H1 (cell line): ENCODE measurements around the gene RFX2. TPM values are rescaled to one million over a fixed set of nuclear protein-coding genes. Genes with fewer than 3 reads are reported as not detected.
"Not testable (repeated sequence)": the region's sequence is repeated elsewhere in the genome, so short reads cannot be mapped to it uniquely, and the experiment has no call there.

ENCODE experiments used
- CTCF ChIA-PET: fragments of 300-600 bp; sonication (Branson Sonifier 250); formaldehyde crosslinking; loops from one replicate; lab custom pipeline; 2021; ENCODE audit not compliant: partially characterized antibody; lab: Charles Lee
- POLR2A ChIA-PET: fragments of 300-600 bp; sonication (Branson Sonifier 250); formaldehyde crosslinking; loops from one replicate; lab custom pipeline; 2021; ENCODE audit warnings: inconsistent platforms; ENCODE audit not compliant: partially characterized antibody; lab: Charles Lee
- DNase-seq, 2 experiments: peaks; one replicate each; pipeline versions ENCODE4 v3.0.0 to v3.0.0-alpha.2; 2010 to 2022; ENCODE audit warnings: low spot score in 2 of 2, low read depth in 1 of 2, mixed read lengths in 1 of 2
- FAIRE-seq: peaks from 2 replicates; lab custom pipeline; 2011; peaks lifted over from hg19 to GRCh38; lab: Jason Lieb, UNC
- H2AFZ ChIP-seq: 2 replicates; pipeline ENCODE4 v1.8.1; 2012; ENCODE audit warnings: low read length, inconsistent platforms
- H2AK5ac ChIP-seq: 2 replicates; pipeline ENCODE4 v1.6.1; 2013; ENCODE audit warnings: low read depth, low read length
- H2BK120ac ChIP-seq: replicated peaks from 2 replicates; pipeline ENCODE3; 2013; ENCODE audit warnings: low read depth, low read length, inconsistent platforms
- H2BK12ac ChIP-seq: 2 replicates; pipeline ENCODE4 v1.6.1; 2013; ENCODE audit warnings: low read depth, low read length
- H2BK15ac ChIP-seq: 2 replicates; pipeline ENCODE4 v1.6.1; 2013; ENCODE audit warnings: low read length
- H2BK20ac ChIP-seq: 2 replicates; pipeline ENCODE4 v1.6.1; 2013; ENCODE audit warnings: low read length
- H2BK5ac ChIP-seq: 2 replicates; pipeline ENCODE4 v1.6.1; 2013; ENCODE audit warnings: low read depth, low read length
- H3K14ac ChIP-seq: 2 replicates; pipeline ENCODE4 v1.6.1; 2013; ENCODE audit warnings: inconsistent platforms; ENCODE audit not compliant: insufficient read length
- H3K18ac ChIP-seq: 2 replicates; pipeline ENCODE4 v1.6.1; 2013; ENCODE audit warnings: low read length; ENCODE audit errors: extremely low read depth
- H3K23ac ChIP-seq: 2 replicates; pipeline ENCODE4 v1.6.1; 2013; ENCODE audit warnings: inconsistent platforms; ENCODE audit not compliant: insufficient read length
- H3K23me2 ChIP-seq: 2 replicates; pipeline ENCODE4 v1.6.1; 2013; ENCODE audit warnings: low read depth, low read length
- H3K27ac ChIP-seq: 2 replicates; pipeline ENCODE4 v1.6.1; 2011; ENCODE audit warnings: low read depth, low read length, inconsistent platforms
- H3K27me3 ChIP-seq, 4 experiments: replicated peaks in 1 of 4; 1 replicate in 1 of 4; 2 replicates in 3 of 4; pipeline versions ENCODE4 v1.6.1 to v1.8.1; 2011 to 2013; ENCODE audit warnings: low read length in 3 of 4, mild to moderate bottlenecking in 3 of 4, inconsistent platforms in 2 of 4, mixed read lengths in 2 of 4, moderate library complexity in 1 of 4; ENCODE audit not compliant: control insufficient read depth in 3 of 4, insufficient read depth in 3 of 4; ENCODE audit errors: extremely low read depth in 1 of 4
- H3K36me3 ChIP-seq, 4 experiments: 2 replicates each; pipeline versions ENCODE4 v1.6.1 to v1.8.1; 2011 to 2013; ENCODE audit warnings: mild to moderate bottlenecking in 4 of 4, low read length in 3 of 4, moderate library complexity in 2 of 4, control low read depth in 1 of 4, inconsistent platforms in 1 of 4; ENCODE audit not compliant: insufficient read depth in 4 of 4, control insufficient read depth in 2 of 4
- H3K4ac ChIP-seq: replicated peaks from 2 replicates; pipeline ENCODE3; 2013; ENCODE audit warnings: low read length, low read depth, mixed read lengths, inconsistent platforms; ENCODE audit not compliant: insufficient read length
- H3K4me1 ChIP-seq, 4 experiments: replicated peaks in 1 of 4; 1 replicate in 1 of 4; 2 replicates in 3 of 4; pipeline versions ENCODE4 v1.6.1 to v1.8.1; 2011 to 2013; ENCODE audit warnings: low read length in 3 of 4, inconsistent platforms in 2 of 4, mixed read lengths in 1 of 4; ENCODE audit not compliant: insufficient read depth in 4 of 4, control insufficient read depth in 3 of 4
- H3K4me2 ChIP-seq, 2 experiments: 2 replicates each; pipeline versions ENCODE4 v1.6.1 to v1.8.1; 2011 to 2013; ENCODE audit warnings: low read depth in 2 of 2, low read length in 2 of 2, control low read depth in 1 of 2, inconsistent platforms in 1 of 2, mild to moderate bottlenecking in 1 of 2; ENCODE audit not compliant: insufficient read depth in 1 of 2
- H3K4me3 ChIP-seq, 4 experiments: fragments of 200-600, 300-600 bp in 1 of 4; sonication (generic), shearing (Covaris generic), sonication (Bioruptor Twin) in 1 of 4; 2 replicates each; pipeline versions ENCODE4 v1.5.1 to v1.8.1; 2011 to 2016; ENCODE audit warnings: low read length in 4 of 4, low read depth in 3 of 4, control low read depth in 2 of 4, inconsistent platforms in 2 of 4, mild to moderate bottlenecking in 2 of 4, mixed read lengths in 1 of 4, moderate library complexity in 1 of 4; ENCODE audit not compliant: insufficient read depth in 2 of 4; ENCODE audit errors: extremely low read depth in 1 of 4
- H3K56ac ChIP-seq: replicated peaks from 2 replicates; pipeline ENCODE3; 2013; ENCODE audit warnings: low read depth, mild to moderate bottlenecking, mixed read lengths, low read length, inconsistent platforms; ENCODE audit not compliant: insufficient read length
- H3K79me1 ChIP-seq: 2 replicates; pipeline ENCODE4 v1.6.1; 2013; ENCODE audit warnings: low read depth, low read length, control low read depth
- H3K79me2 ChIP-seq, 2 experiments: 2 replicates each; pipeline versions ENCODE4 v1.6.1 to v1.8.1; 2012 to 2013; ENCODE audit warnings: low read length in 2 of 2, mild to moderate bottlenecking in 2 of 2, inconsistent platforms in 1 of 2; ENCODE audit not compliant: insufficient read depth in 2 of 2, control insufficient read depth in 1 of 2
- H3K9ac ChIP-seq, 4 experiments: replicated peaks in 1 of 4; 1 replicate in 1 of 4; 2 replicates in 3 of 4; pipeline versions ENCODE4 v1.6.1 to v1.8.1; 2011 to 2013; ENCODE audit warnings: low read depth in 3 of 4, low read length in 3 of 4, control low read depth in 2 of 4, mild to moderate bottlenecking in 2 of 4, moderate library complexity in 2 of 4, inconsistent platforms in 1 of 4; ENCODE audit errors: extremely low read depth in 1 of 4
- H3K9me3 ChIP-seq, 2 experiments: 2 replicates each; pipeline versions ENCODE4 v1.6.1 to v1.8.1; 2012 to 2013; ENCODE audit warnings: mild to moderate bottlenecking in 2 of 2, moderate library complexity in 2 of 2, control low read depth in 1 of 2, inconsistent platforms in 1 of 2, low read depth in 1 of 2, low read length in 1 of 2, mixed read lengths in 1 of 2; ENCODE audit not compliant: insufficient read depth in 2 of 2
- H4K20me1 ChIP-seq, 2 experiments: replicated peaks in 1 of 2; 2 replicates each; pipeline versions ENCODE3 to v1.8.1; 2011 to 2013; ENCODE audit warnings: inconsistent platforms in 2 of 2, low read length in 2 of 2, mild to moderate bottlenecking in 1 of 2; ENCODE audit not compliant: insufficient read depth in 2 of 2, control insufficient read depth in 1 of 2
- H4K5ac ChIP-seq: 2 replicates; pipeline ENCODE4 v1.6.1; 2013; ENCODE audit warnings: low read length, low read depth, mixed read lengths, inconsistent platforms; ENCODE audit not compliant: insufficient read length
- H4K8ac ChIP-seq: 2 replicates; pipeline ENCODE4 v1.8.0; 2013; ENCODE audit warnings: mild to moderate bottlenecking, moderate library complexity, low read length, inconsistent platforms; ENCODE audit not compliant: insufficient read depth; ENCODE audit errors: extremely low read depth
- H4K91ac ChIP-seq: replicated peaks from 2 replicates; pipeline ENCODE3; 2013; ENCODE audit warnings: low read length, mixed read lengths, inconsistent platforms; ENCODE audit not compliant: insufficient read length
- ATF2 ChIP-seq: IDR thresholded peaks from 2 replicates; pipeline ENCODE4 v1.6.1; 2012; ENCODE audit warnings: low read length, inconsistent platforms
- CBX8 ChIP-seq: fragments of 300-800, 300-1000 bp; sonication (generic); IDR thresholded peaks from 2 replicates; pipeline ENCODE4 v1.7.1; 2016; ENCODE audit warnings: low read depth, low read length, borderline replicate concordance
- GABPA ChIP-seq: IDR thresholded peaks from 2 replicates; pipeline ENCODE4 v1.6.1; 2011; ENCODE audit warnings: mild to moderate bottlenecking, low read length, moderate library complexity, borderline replicate concordance; ENCODE audit not compliant: insufficient read depth
- SAP30 ChIP-seq: fragments of 300-600 bp; sonication (generic); IDR thresholded peaks from 2 replicates; pipeline ENCODE4 v1.7.1; 2012; ENCODE audit warnings: low read length, moderate library complexity, mild to moderate bottlenecking, inconsistent platforms; ENCODE audit not compliant: insufficient read depth, insufficient replicate concordance
- ZNF274 ChIP-seq: IDR thresholded peaks from 2 replicates; pipeline ENCODE4 v1.7.0; 2012; ENCODE audit warnings: low read length, borderline replicate concordance; ENCODE audit errors: extremely low read depth
- WGBS, 2 experiments: shearing (Covaris generic) in 1 of 2; methylation state at CpG; one replicate each; pipeline versions ENCODE4 v1.1.6 to v1.1.7; 2013 to 2015; ENCODE audit warnings: low lambda C conversion rate in 2 of 2, mixed read lengths in 2 of 2, inconsistent platforms in 1 of 2, low coverage in 1 of 2, missing lambda C conversion rate in 1 of 2; ENCODE audit not compliant: insufficient replicate concordance in 2 of 2, insufficient coverage in 1 of 2, insufficient read length in 1 of 2; ENCODE audit errors: extremely low coverage in 1 of 2, missing lambda C conversion rate in 1 of 2; 5-methylcytosine and 5-hydroxymethylcytosine counted together
- polyA plus RNA-seq, 7 experiments: library from polyadenylated mRNA; depleted of rRNA in 3 of 7; stranded (reverse) in 5 of 7; unstranded in 2 of 7; fragments of >200 nt in 5 of 7; fragments of 200-250 nt in 2 of 7; gene quantifications; 1 replicate in 5 of 7; 2 replicates in 1 of 7; 4 replicates in 1 of 7; pipeline versions ENCODE4 v1.2.1 to v1.2.3, GENCODE V29; 2011 to 2013; ENCODE audit warnings: missing spikeins in 2 of 7, mixed read lengths in 2 of 7
- total RNA-seq: library from RNA; stranded (reverse); fragmentation: NEBNext Ultra II Directional; extraction: Animal tissue kit (Norgen Biotek cat#: 25700); gene quantifications from 2 replicates; pipeline ENCODE4 v1.2.1, GENCODE V29; 2021
- TF ChIP-seq, protein P1 (sequence below): IDR thresholded peaks from 2 replicates; pipeline ENCODE4 v1.6.1; 2011; ENCODE audit warnings: low read length, improper control_type of control experiment

The RFX2 gene
- total and polyA plus RNA-seq, 2 of the 8 experiments (the other 6 are each of a cell fraction or from before 2014, with no cell fraction given) = 4.8 to 5.3 TPM

DNA sequence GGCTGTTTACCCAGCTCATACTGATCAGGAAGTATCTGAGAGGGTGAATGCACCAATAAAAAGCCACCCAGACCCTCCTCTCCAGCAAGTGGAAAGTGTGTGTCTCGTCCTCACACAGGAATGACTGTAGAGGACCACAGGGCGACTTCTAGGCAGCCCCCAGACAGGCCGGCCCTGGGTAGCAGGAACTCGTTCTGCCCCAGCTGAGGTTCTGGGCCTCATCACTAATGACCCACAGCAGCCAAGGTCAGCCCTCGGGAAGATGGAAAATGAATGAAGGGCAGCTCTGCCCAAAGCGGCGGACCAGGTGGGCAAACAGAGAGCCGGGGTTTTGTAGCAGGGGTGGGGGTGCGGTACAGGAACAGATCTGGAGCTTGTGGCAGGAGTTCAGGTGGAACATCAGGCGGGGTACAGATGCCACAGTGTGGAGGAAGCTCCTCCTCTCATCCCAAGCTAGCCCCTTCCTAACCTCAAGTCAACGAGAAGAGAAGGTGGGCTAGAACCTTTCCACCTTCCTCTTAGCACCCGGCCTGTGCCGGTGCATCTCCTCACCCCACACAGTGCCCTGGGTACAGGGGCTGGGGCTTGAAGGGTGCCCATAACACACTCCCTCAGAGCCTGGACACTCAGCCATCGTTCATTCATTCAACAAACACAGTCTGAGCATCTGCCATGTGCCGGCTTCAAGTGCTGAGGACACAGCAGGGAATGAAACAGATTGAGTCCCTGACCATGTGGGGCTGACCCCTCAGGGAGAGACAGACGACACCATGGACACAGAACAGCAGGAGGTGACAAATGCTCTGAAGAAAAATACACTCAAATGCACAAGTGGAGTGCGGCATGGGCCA, 36.2 kb downstream of the RFX2 start (continued):
- TF ChIP-seq, protein P1, sequence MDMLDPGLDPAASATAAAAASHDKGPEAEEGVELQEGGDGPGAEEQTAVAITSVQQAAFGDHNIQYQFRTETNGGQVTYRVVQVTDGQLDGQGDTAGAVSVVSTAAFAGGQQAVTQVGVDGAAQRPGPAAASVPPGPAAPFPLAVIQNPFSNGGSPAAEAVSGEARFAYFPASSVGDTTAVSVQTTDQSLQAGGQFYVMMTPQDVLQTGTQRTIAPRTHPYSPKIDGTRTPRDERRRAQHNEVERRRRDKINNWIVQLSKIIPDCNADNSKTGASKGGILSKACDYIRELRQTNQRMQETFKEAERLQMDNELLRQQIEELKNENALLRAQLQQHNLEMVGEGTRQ = no peak
- TF ChIP-seq ZNF274 = no peak
- TF ChIP-seq CBX8 = no peak
- TF ChIP-seq GABPA = no peak
- TF ChIP-seq SAP30 = no peak
- TF ChIP-seq ATF2 = no peak

DNA sequence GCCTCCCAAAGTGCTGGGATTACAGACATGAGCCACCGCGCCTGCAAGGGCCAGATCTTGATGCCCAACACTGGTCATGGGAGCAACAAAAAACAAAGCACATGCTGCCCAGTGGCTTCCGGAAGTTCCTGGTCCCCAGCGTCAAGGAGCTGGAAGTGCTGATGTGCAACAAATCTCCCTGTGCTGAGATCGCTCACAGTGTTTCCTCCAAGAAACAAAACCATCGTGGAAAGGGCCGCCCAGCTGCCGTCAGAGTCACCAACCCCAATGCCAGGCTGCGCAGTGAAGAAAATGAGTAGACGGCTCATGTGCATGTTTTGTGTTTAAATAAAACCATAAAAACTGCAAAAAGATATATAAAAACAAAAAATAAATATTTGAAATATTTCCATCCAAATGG, 37.1 kb downstream of the RFX2 start:
- H3K79me2 ChIP-seq, H3K9me3 ChIP-seq, H2AK5ac ChIP-seq, DNase-seq, H4K8ac ChIP-seq, H3K4me3 ChIP-seq, H3K4ac ChIP-seq, H3K9ac ChIP-seq, H2BK20ac ChIP-seq, H2AFZ ChIP-seq, H4K5ac ChIP-seq, H3K36me3 ChIP-seq, H3K79me1 ChIP-seq, POLR2A ChIA-PET, H4K91ac ChIP-seq, H3K23ac ChIP-seq, H2BK15ac ChIP-seq, H3K18ac ChIP-seq, H2BK12ac ChIP-seq, H3K23me2 ChIP-seq, H2BK120ac ChIP-seq, FAIRE-seq, H3K27ac ChIP-seq, H2BK5ac ChIP-seq, H3K56ac ChIP-seq, H3K14ac ChIP-seq, H3K27me3 ChIP-seq, H3K4me1 ChIP-seq, H4K20me1 ChIP-seq, H3K4me2 ChIP-seq: not testable (repeated sequence)
- WGBS, 2 experiments = 93% methylated on average over 10 of the region's 10 CpGs; no CpG with 5 or more reads in 1 of the 2 experiments
- CTCF ChIA-PET = interaction anchor here (0.6 to 4.4 kb wide), 5 partner anchors 25 to 1089 kb away, joined by 3 to 17 read pairs (median 4); no protein-coding TSS in a partner anchor
